22Rv1 (cell line): ENCODE results near the gene TCEA2.

Source experiments
- H3K27ac ChIP-seq: fragments of 450-650 bp; 2 replicates; pipeline ENCODE4 v1.5.1; 2017
- ZFX ChIP-seq: fragments of 450-650 bp; IDR thresholded peaks from 2 replicates; pipeline ENCODE4 v1.6.1; 2017; ENCODE audit warnings: antibody characterized with exemption, borderline replicate concordance
- TF ChIP-seq, protein P1 (sequence below): fragments of 450-650 bp; IDR thresholded peaks from 2 replicates; pipeline ENCODE4 v1.5.1; 2017; ENCODE audit warnings: mild to moderate bottlenecking

The TCEA2 gene

DNA sequence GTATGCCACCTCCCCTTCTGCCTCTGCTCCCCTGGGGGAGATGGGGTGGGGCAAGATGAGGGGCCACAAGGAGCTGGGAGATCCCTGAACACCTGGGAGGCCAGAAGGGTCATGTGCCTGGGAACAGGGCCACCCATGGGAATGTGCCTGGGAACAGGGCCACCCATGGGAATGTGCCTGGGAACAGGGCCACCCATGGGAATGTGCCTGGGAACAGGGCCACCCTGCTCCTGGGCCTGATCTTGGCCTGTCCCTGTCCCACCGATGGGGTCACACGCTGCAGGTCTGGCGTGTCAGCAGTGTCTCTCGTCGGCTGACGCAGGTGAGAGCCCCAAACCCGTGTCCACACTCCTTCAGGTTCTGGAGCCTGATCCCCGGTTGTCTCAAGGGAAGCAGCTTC, 12.0 kb downstream of the TCEA2 start:
- TF ChIP-seq, protein P1, sequence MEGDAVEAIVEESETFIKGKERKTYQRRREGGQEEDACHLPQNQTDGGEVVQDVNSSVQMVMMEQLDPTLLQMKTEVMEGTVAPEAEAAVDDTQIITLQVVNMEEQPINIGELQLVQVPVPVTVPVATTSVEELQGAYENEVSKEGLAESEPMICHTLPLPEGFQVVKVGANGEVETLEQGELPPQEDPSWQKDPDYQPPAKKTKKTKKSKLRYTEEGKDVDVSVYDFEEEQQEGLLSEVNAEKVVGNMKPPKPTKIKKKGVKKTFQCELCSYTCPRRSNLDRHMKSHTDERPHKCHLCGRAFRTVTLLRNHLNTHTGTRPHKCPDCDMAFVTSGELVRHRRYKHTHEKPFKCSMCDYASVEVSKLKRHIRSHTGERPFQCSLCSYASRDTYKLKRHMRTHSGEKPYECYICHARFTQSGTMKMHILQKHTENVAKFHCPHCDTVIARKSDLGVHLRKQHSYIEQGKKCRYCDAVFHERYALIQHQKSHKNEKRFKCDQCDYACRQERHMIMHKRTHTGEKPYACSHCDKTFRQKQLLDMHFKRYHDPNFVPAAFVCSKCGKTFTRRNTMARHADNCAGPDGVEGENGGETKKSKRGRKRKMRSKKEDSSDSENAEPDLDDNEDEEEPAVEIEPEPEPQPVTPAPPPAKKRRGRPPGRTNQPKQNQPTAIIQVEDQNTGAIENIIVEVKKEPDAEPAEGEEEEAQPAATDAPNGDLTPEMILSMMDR = no peak
- TF ChIP-seq ZFX = no peak
- no peak overlapping the region for H3K27ac ChIP-seq

DNA sequence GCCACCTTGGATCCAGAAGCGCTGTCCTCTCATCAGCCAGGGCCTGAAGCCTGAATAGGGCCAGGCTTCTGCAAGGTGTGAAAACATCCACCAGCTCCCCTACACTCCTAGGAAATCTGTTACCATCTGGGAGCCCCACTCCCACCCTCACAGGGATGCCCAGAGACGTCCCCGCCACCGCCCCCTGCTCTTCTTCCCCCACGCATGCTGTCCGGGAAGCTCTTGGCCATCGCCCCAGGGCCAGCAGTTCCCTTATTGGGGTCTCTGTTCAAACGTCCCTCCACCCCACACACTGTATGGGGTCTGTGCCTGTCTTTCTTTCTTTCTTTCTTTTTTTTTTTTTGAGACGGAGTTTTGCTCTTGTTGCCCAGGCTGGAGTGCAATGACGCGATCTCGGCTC, 12.6 kb downstream of the TCEA2 start:
- TF ChIP-seq, protein P1 = no peak
- TF ChIP-seq ZFX = no peak
- H3K27ac ChIP-seq = no peak overlapping the region

DNA sequence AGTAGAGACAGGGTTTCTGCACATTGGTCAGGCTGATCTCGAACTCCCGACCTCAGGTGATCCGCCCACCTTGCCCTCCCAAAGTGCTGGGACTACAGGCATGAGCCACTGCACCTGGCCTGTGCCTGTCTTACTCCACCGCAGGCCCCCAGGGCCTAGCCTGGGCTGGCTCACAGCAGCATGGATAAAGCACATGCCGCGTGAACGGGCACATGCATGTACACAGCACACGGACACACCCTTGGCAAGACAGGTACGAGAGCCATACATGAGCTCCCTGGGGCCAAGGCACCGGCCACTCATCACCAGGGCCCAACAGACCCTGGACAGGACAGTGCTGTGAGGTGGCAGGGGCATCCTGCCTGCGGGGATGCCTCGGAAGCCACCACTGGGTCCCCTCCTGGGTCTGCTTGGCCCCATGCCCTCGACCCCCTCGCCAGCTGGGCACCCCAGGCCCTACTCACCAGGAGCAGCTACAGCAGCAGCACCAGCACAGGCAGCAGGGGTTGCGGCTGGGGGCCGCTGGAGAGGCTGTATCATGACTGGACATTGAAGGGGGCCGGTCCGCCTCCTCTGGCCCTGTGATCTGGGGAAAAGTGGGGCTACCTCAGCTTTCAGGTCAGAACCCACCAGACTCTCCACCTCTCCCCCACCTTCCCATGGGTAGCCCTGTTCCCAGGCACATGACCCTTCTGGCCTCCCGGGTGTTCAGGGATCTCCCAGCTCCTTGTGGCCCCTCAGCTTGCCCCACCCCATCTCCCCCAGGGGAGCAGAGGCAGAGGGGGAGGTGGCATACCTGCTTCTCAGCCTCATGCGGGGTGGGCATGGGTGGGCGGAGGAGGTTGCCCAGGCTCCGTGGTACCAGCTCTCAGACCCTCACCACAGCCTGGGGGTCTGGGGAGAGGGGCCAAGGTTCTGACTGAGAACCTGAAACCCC, 13.3 kb downstream of the TCEA2 start:
- TF ChIP-seq, protein P1 = no peak
- TF ChIP-seq ZFX = no peak
- H3K27ac ChIP-seq = no peak overlapping the region

DNA sequence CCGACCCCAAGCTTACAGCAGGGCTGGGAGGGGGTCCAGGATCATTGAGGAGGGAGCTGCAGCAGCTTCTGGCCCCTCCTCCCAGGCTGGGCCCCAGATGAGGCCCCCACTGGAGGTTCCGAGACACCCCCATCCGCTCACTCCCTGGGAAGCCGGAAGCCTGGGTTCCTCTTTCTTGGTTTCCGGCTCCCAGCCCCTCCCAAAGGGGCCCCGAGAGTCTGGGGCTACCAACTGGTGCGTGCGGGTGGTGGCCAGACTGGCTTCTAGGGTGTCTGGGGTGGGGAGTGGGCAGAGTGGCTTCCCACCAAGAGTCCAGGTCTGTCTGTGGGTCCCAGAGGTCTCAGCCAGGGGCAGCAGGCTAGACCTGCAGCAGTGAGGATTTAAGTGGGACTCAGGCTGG, 14.1 kb downstream of the TCEA2 start:
- no peak overlapping the region for H3K27ac ChIP-seq
- TF ChIP-seq, protein P1 = no peak
- TF ChIP-seq ZFX = no peak

DNA sequence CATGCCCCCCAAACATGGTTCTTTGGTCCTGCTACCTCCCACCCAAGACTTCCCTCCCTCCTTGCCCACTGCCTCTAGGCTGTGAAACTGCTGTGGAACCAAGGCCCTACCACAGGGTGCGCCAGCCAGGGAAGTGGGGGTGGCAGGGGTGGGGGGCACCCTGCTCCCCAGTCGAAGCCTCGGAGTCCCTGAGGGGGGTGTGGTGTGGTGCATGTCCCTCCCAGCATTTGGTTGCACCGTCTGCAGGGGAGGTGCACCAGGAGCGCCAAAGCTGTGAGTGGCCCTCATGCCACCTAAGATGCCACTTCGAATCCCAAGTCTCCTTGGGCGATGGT, 14.5 kb downstream of the TCEA2 start:
- no peak overlapping the region for H3K27ac ChIP-seq
- TF ChIP-seq ZFX = no peak
- TF ChIP-seq, protein P1 = no peak

DNA sequence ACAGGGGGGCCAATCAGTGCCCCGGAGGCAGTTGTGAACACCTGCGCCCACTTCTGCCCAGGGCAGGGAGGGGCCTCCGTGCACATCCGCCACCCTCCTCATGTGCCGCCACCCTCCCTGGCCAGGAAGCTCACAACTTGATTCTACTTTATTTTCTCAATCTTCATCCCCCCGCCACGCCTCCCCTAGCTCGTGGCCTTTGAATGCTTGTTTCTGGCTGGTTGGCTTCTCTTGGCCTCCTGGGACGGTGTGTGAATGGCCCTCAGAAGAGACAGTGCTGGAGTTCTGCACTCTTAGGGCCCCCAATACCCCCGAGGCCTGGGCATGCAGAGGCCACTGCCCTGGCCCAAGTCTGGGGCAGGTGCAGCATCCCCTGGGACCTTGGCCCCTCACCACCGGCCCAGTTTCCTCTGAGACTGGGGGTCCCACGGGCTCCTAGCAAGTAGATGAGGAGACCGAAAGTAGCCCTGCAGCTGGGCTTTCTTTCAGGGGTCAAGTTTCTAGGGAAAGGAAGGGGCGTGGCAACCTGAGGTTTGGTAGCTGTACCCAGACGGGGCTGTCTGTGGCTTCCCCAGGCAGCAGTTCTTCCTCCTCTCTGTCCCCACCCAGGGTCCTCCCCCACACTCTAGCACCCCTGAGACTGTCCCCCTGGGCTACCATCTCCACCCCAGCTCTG, 15.0 kb downstream of the TCEA2 start:
- no peak overlapping the region for H3K27ac ChIP-seq
- no peak for TF ChIP-seq ZFX
- TF ChIP-seq, protein P1 = no peak

DNA sequence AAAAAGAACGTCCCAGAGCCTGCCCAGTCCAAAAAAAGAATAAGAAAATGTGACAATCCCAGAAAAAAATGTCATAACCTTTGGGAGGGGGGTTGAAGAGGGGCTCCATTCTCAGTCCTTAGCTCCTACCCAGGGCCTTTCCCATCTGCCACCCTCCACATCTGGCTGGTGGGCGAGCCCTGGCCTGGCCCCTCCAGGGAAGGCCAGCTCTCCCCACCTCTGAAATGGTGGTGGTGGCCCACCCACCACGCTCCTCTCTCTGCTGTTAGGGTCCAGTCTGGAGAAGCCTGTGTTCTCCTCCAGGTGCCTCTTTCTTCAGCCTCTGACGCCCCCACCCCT, 15.9 kb downstream of the TCEA2 start:
- TF ChIP-seq, protein P1 = no peak
- no peak for TF ChIP-seq ZFX
- H3K27ac ChIP-seq = no peak overlapping the region; the same call in 1 of the 2 replicates
